Measurements from ENCODE around the gene ACHE.

ACHE gene

GRCh38 chr7:100896732-100897608 lies 1.3 kb upstream of the ACHE start:
- peak; percentile 44 to 51 for DNase-seq

GRCh38 chr7:100895956-100896731 lies 456 bp upstream of the ACHE start:
- DNase-seq = peak; percentile 17 to 35

- DNase-seq = peak; percentile 18 to 40
These were observed 608 bp downstream of the ACHE start for GRCh38 chr7:100894860-100895700.

- no peak for DNase-seq
These were observed 1.6 kb downstream of the ACHE start for GRCh38 chr7:100893910-100894721.

- no peak for DNase-seq
These were observed 2.3 kb downstream of the ACHE start for GRCh38 chr7:100893318-100893895.

GRCh38 chr7:100892364-100893317 lies 3.0 kb downstream of the ACHE start:
- no peak for DNase-seq

GRCh38 chr7:100891568-100892247 lies 4.0 kb downstream of the ACHE start:
- no peak for DNase-seq

GRCh38 chr7:100890653-100891567 lies 4.8 kb downstream of the ACHE start:
- no peak for DNase-seq

GRCh38 chr7:100888988-100889750 lies 6.5 kb downstream of the ACHE start, which contains the start of gene UFSP1:
Gene UFSP1 (minus strand): TSS chr7:100889715. CDS start chr7:100889271, 444 bp downstream.
- DNase-seq = no peak

GRCh38 chr7:100888291-100888987 lies 7.2 kb downstream of the ACHE start:
- DNase-seq = no peak

- no peak for DNase-seq
These were observed 8.0 kb downstream of the ACHE start for GRCh38 chr7:100887516-100888290.

- DNase-seq = no peak
These were observed 8.7 kb downstream of the ACHE start for GRCh38 chr7:100886936-100887515.

GRCh38 chr7:100886142-100886935 lies 9.3 kb downstream of the ACHE start:
- no peak for DNase-seq

- no peak for DNase-seq
These were observed 10.1 kb downstream of the ACHE start for GRCh38 chr7:100885440-100886141.

Measured in NCI-H1930 (cell line).